Left ventricle myocardium inferior (tissue), 1 donor: ENCODE data around the gene SKI. TPM values are rescaled to one million over a fixed set of nuclear protein-coding genes. Genes with fewer than 3 reads are reported as not detected.

Experiments used
- DNase-seq: peaks from one replicate; pipeline ENCODE4 v3.0.0-alpha.2; 2020
- H3K27ac ChIP-seq: fragments of 200-600 bp; replicated peaks from 2 replicates; pipeline ENCODE4 v1.8.0; 2021
- H3K27me3 ChIP-seq: fragments of 200-600 bp; 2 replicates; pipeline ENCODE4 v1.8.0; 2021; ENCODE audit warnings: low read depth
- H3K36me3 ChIP-seq: fragments of 200-600 bp; 2 replicates; pipeline ENCODE4 v1.8.0; 2021
- H3K4me1 ChIP-seq: fragments of 200-600 bp; 2 replicates; pipeline ENCODE4 v1.8.0; 2021
- H3K4me3 ChIP-seq: fragments of 200-600 bp; 2 replicates; pipeline ENCODE4 v1.8.0; 2021; ENCODE audit warnings: mild to moderate bottlenecking, moderate library complexity
- H3K9me3 ChIP-seq: fragments of 200-600 bp; replicated peaks from 2 replicates; pipeline ENCODE4 v1.8.0; 2021
- intact Hi-C: fragments of 100-400 bp; cut with micrococcal nuclease; formaldehyde crosslinking; loops from one replicate; pipeline ENCODE4 v1.11.0; 2022
- total RNA-seq: library from RNA; stranded (reverse); fragmentation: NEBNext Ultra II Directional; extraction: Animal tissue kit (Norgen Biotek cat#: 25700); gene quantifications from one replicate; pipeline ENCODE4 v1.2.1, GENCODE V29; 2021
- TF ChIP-seq, protein P1 (sequence below): fragments of 200-600 bp; IDR thresholded peaks from 2 replicates; pipeline ENCODE4 v1.8.0; 2021; ENCODE audit warnings: antibody characterized with exemption, mild to moderate bottlenecking, borderline replicate concordance
- donor health status: DM: no; HTN: yes; CAD: no; lungs with severe emphysema.

The SKI gene
- total RNA-seq, 1 donor from 2014 or later = 37.9 TPM

- peak overlapping the region; percentile 24 for H3K27ac ChIP-seq
- TF ChIP-seq, protein P1, sequence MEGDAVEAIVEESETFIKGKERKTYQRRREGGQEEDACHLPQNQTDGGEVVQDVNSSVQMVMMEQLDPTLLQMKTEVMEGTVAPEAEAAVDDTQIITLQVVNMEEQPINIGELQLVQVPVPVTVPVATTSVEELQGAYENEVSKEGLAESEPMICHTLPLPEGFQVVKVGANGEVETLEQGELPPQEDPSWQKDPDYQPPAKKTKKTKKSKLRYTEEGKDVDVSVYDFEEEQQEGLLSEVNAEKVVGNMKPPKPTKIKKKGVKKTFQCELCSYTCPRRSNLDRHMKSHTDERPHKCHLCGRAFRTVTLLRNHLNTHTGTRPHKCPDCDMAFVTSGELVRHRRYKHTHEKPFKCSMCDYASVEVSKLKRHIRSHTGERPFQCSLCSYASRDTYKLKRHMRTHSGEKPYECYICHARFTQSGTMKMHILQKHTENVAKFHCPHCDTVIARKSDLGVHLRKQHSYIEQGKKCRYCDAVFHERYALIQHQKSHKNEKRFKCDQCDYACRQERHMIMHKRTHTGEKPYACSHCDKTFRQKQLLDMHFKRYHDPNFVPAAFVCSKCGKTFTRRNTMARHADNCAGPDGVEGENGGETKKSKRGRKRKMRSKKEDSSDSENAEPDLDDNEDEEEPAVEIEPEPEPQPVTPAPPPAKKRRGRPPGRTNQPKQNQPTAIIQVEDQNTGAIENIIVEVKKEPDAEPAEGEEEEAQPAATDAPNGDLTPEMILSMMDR = no peak
- no peak for DNase-seq
- no peaks in the 10 kb centered on the region for H3K27me3 ChIP-seq
- H3K9me3 ChIP-seq = no peaks in the 10 kb centered on the region
- H3K36me3 ChIP-seq = no peaks in the 10 kb centered on the region
- intact Hi-C loops = no loop called here
- H3K4me1 ChIP-seq = peaks cover 86% of the 10 kb centered on the region
- peak overlapping the region; percentile 26 for H3K4me3 ChIP-seq
Measured at GRCh38 chr1:2267051-2267830, 39.1 kb downstream of the SKI start.

DNA sequence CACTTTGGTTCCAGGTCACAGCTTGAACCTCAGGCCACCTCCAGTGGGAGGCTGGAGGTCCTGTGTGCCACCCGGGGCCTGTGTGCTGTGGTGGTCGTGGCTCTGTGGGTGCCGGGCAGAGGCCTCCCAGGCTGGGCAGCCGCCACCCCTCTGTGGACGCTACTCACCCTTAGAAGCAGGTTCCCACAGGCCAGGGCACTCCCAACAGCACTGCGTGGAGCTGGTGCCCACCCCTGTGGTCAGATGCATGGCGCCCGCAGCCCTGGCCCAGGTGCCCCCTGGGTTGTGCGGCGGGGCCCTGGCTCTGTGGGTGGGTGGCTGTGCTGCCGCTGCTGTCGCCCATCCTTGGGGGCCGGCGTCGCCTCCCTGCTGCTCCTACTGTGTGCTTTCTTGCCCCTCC is 39.7 kb downstream of the SKI start:
- Histone ChIP-seq H3K4me3 (peak overlapping the region; percentile 26), H3K36me3 (no peaks in the 10 kb centered on the region), H3K27me3 (no peaks in the 10 kb centered on the region), H3K9me3 (no peaks in the 10 kb centered on the region), H3K27ac (peak overlapping the region; percentile 13), H3K4me1 (peaks cover 86% of the 10 kb centered on the region)
- intact Hi-C loops = no loop called here
- TF ChIP-seq, protein P1 = no peak
- no peak for DNase-seq

- intact Hi-C loops = no loop called here
- Histone ChIP-seq H3K4me3 (no peak overlapping the region), H3K36me3 (no peaks in the 10 kb centered on the region), H3K4me1 (peaks cover 92% of the 10 kb centered on the region), H3K9me3 (no peaks in the 10 kb centered on the region), H3K27ac (peak overlapping the region; percentile 13), H3K27me3 (no peaks in the 10 kb centered on the region)
- TF ChIP-seq, protein P1 = no peak
- no peak for DNase-seq
Measured at GRCh38 chr1:2268285-2269056, 40.4 kb downstream of the SKI start.

GRCh38 chr1:2269193-2269921 is 41.2 kb downstream of the SKI start:
- Histone ChIP-seq H3K4me1 (peaks cover 99% of the 10 kb centered on the region), H3K9me3 (no peaks in the 10 kb centered on the region), H3K27ac (peak overlapping the region; percentile 2), H3K4me3 (no peak overlapping the region), H3K27me3 (no peaks in the 10 kb centered on the region), H3K36me3 (no peaks in the 10 kb centered on the region)
- no peak for DNase-seq
- TF ChIP-seq, protein P1 = no peak
- intact Hi-C loops = no loop called here

GRCh38 chr1:2269922-2270259 is 41.8 kb downstream of the SKI start:
- DNase-seq = no peak
- no peaks in the 10 kb centered on the region for H3K36me3 ChIP-seq
- peaks cover 99% of the 10 kb centered on the region for H3K4me1 ChIP-seq
- H3K27me3 ChIP-seq = no peaks in the 10 kb centered on the region
- no peaks in the 10 kb centered on the region for H3K9me3 ChIP-seq
- intact Hi-C loops = no loop called here
- H3K4me3 ChIP-seq = peak overlapping the region; percentile 22
- peak overlapping the region; percentile 78 for H3K27ac ChIP-seq
- TF ChIP-seq, protein P1 = no peak
